H1 (cell line): ENCODE results near the gene SCN10A. TPM values are rescaled to one million over a fixed set of nuclear protein-coding genes. Genes with fewer than 3 reads are reported as not detected.

Experiments used
- CTCF ChIA-PET: fragments of 300-600 bp; sonication (Branson Sonifier 250); formaldehyde crosslinking; loops from one replicate; lab custom pipeline; 2021; ENCODE audit not compliant: partially characterized antibody; lab: Charles Lee
- POLR2A ChIA-PET: fragments of 300-600 bp; sonication (Branson Sonifier 250); formaldehyde crosslinking; loops from one replicate; lab custom pipeline; 2021; ENCODE audit warnings: inconsistent platforms; ENCODE audit not compliant: partially characterized antibody; lab: Charles Lee
- DNase-seq, 2 experiments: peaks; one replicate each; pipeline versions ENCODE4 v3.0.0 to v3.0.0-alpha.2; 2010 to 2022; ENCODE audit warnings: low spot score in 2 of 2, low read depth in 1 of 2, mixed read lengths in 1 of 2
- FAIRE-seq: peaks from 2 replicates; lab custom pipeline; 2011; peaks lifted over from hg19 to GRCh38; lab: Jason Lieb, UNC
- H2AFZ ChIP-seq: 2 replicates; pipeline ENCODE4 v1.8.1; 2012; ENCODE audit warnings: low read length, inconsistent platforms
- H2AK5ac ChIP-seq: 2 replicates; pipeline ENCODE4 v1.6.1; 2013; ENCODE audit warnings: low read depth, low read length
- H2BK120ac ChIP-seq: replicated peaks from 2 replicates; pipeline ENCODE3; 2013; ENCODE audit warnings: low read depth, low read length, inconsistent platforms
- H2BK12ac ChIP-seq: 2 replicates; pipeline ENCODE4 v1.6.1; 2013; ENCODE audit warnings: low read depth, low read length
- H2BK15ac ChIP-seq: 2 replicates; pipeline ENCODE4 v1.6.1; 2013; ENCODE audit warnings: low read length
- H2BK20ac ChIP-seq: 2 replicates; pipeline ENCODE4 v1.6.1; 2013; ENCODE audit warnings: low read length
- H2BK5ac ChIP-seq: 2 replicates; pipeline ENCODE4 v1.6.1; 2013; ENCODE audit warnings: low read depth, low read length
- H3K14ac ChIP-seq: 2 replicates; pipeline ENCODE4 v1.6.1; 2013; ENCODE audit warnings: inconsistent platforms; ENCODE audit not compliant: insufficient read length
- H3K18ac ChIP-seq: 2 replicates; pipeline ENCODE4 v1.6.1; 2013; ENCODE audit warnings: low read length; ENCODE audit errors: extremely low read depth
- H3K23ac ChIP-seq: 2 replicates; pipeline ENCODE4 v1.6.1; 2013; ENCODE audit warnings: inconsistent platforms; ENCODE audit not compliant: insufficient read length
- H3K23me2 ChIP-seq: 2 replicates; pipeline ENCODE4 v1.6.1; 2013; ENCODE audit warnings: low read depth, low read length
- H3K27ac ChIP-seq: 2 replicates; pipeline ENCODE4 v1.6.1; 2011; ENCODE audit warnings: low read depth, low read length, inconsistent platforms
- H3K27me3 ChIP-seq, 4 experiments: replicated peaks in 1 of 4; 1 replicate in 1 of 4; 2 replicates in 3 of 4; pipeline versions ENCODE4 v1.6.1 to v1.8.1; 2011 to 2013; ENCODE audit warnings: low read length in 3 of 4, mild to moderate bottlenecking in 3 of 4, inconsistent platforms in 2 of 4, mixed read lengths in 2 of 4, moderate library complexity in 1 of 4; ENCODE audit not compliant: control insufficient read depth in 3 of 4, insufficient read depth in 3 of 4; ENCODE audit errors: extremely low read depth in 1 of 4
- H3K36me3 ChIP-seq, 4 experiments: 2 replicates each; pipeline versions ENCODE4 v1.6.1 to v1.8.1; 2011 to 2013; ENCODE audit warnings: mild to moderate bottlenecking in 4 of 4, low read length in 3 of 4, moderate library complexity in 2 of 4, control low read depth in 1 of 4, inconsistent platforms in 1 of 4; ENCODE audit not compliant: insufficient read depth in 4 of 4, control insufficient read depth in 2 of 4
- H3K4ac ChIP-seq: replicated peaks from 2 replicates; pipeline ENCODE3; 2013; ENCODE audit warnings: low read length, low read depth, mixed read lengths, inconsistent platforms; ENCODE audit not compliant: insufficient read length
- H3K4me1 ChIP-seq, 4 experiments: replicated peaks in 1 of 4; 1 replicate in 1 of 4; 2 replicates in 3 of 4; pipeline versions ENCODE4 v1.6.1 to v1.8.1; 2011 to 2013; ENCODE audit warnings: low read length in 3 of 4, inconsistent platforms in 2 of 4, mixed read lengths in 1 of 4; ENCODE audit not compliant: insufficient read depth in 4 of 4, control insufficient read depth in 3 of 4
- H3K4me2 ChIP-seq, 2 experiments: 2 replicates each; pipeline versions ENCODE4 v1.6.1 to v1.8.1; 2011 to 2013; ENCODE audit warnings: low read depth in 2 of 2, low read length in 2 of 2, control low read depth in 1 of 2, inconsistent platforms in 1 of 2, mild to moderate bottlenecking in 1 of 2; ENCODE audit not compliant: insufficient read depth in 1 of 2
- H3K4me3 ChIP-seq, 4 experiments: fragments of 200-600, 300-600 bp in 1 of 4; sonication (generic), shearing (Covaris generic), sonication (Bioruptor Twin) in 1 of 4; 2 replicates each; pipeline versions ENCODE4 v1.5.1 to v1.8.1; 2011 to 2016; ENCODE audit warnings: low read length in 4 of 4, low read depth in 3 of 4, control low read depth in 2 of 4, inconsistent platforms in 2 of 4, mild to moderate bottlenecking in 2 of 4, mixed read lengths in 1 of 4, moderate library complexity in 1 of 4; ENCODE audit not compliant: insufficient read depth in 2 of 4; ENCODE audit errors: extremely low read depth in 1 of 4
- H3K56ac ChIP-seq: replicated peaks from 2 replicates; pipeline ENCODE3; 2013; ENCODE audit warnings: low read depth, mild to moderate bottlenecking, mixed read lengths, low read length, inconsistent platforms; ENCODE audit not compliant: insufficient read length
- H3K79me1 ChIP-seq: 2 replicates; pipeline ENCODE4 v1.6.1; 2013; ENCODE audit warnings: low read depth, low read length, control low read depth
- H3K79me2 ChIP-seq, 2 experiments: 2 replicates each; pipeline versions ENCODE4 v1.6.1 to v1.8.1; 2012 to 2013; ENCODE audit warnings: low read length in 2 of 2, mild to moderate bottlenecking in 2 of 2, inconsistent platforms in 1 of 2; ENCODE audit not compliant: insufficient read depth in 2 of 2, control insufficient read depth in 1 of 2
- H3K9ac ChIP-seq, 4 experiments: replicated peaks in 1 of 4; 1 replicate in 1 of 4; 2 replicates in 3 of 4; pipeline versions ENCODE4 v1.6.1 to v1.8.1; 2011 to 2013; ENCODE audit warnings: low read depth in 3 of 4, low read length in 3 of 4, control low read depth in 2 of 4, mild to moderate bottlenecking in 2 of 4, moderate library complexity in 2 of 4, inconsistent platforms in 1 of 4; ENCODE audit errors: extremely low read depth in 1 of 4
- H3K9me3 ChIP-seq, 2 experiments: 2 replicates each; pipeline versions ENCODE4 v1.6.1 to v1.8.1; 2012 to 2013; ENCODE audit warnings: mild to moderate bottlenecking in 2 of 2, moderate library complexity in 2 of 2, control low read depth in 1 of 2, inconsistent platforms in 1 of 2, low read depth in 1 of 2, low read length in 1 of 2, mixed read lengths in 1 of 2; ENCODE audit not compliant: insufficient read depth in 2 of 2
- H4K20me1 ChIP-seq, 2 experiments: replicated peaks in 1 of 2; 2 replicates each; pipeline versions ENCODE3 to v1.8.1; 2011 to 2013; ENCODE audit warnings: inconsistent platforms in 2 of 2, low read length in 2 of 2, mild to moderate bottlenecking in 1 of 2; ENCODE audit not compliant: insufficient read depth in 2 of 2, control insufficient read depth in 1 of 2
- H4K5ac ChIP-seq: 2 replicates; pipeline ENCODE4 v1.6.1; 2013; ENCODE audit warnings: low read length, low read depth, mixed read lengths, inconsistent platforms; ENCODE audit not compliant: insufficient read length
- H4K8ac ChIP-seq: 2 replicates; pipeline ENCODE4 v1.8.0; 2013; ENCODE audit warnings: mild to moderate bottlenecking, moderate library complexity, low read length, inconsistent platforms; ENCODE audit not compliant: insufficient read depth; ENCODE audit errors: extremely low read depth
- H4K91ac ChIP-seq: replicated peaks from 2 replicates; pipeline ENCODE3; 2013; ENCODE audit warnings: low read length, mixed read lengths, inconsistent platforms; ENCODE audit not compliant: insufficient read length
- BRCA1 ChIP-seq: IDR thresholded peaks from 2 replicates; pipeline ENCODE4 v1.6.1; 2012; ENCODE audit warnings: low read depth, low read length, improper control_type of control experiment
- CHD2 ChIP-seq: IDR thresholded peaks from 2 replicates; pipeline ENCODE4 v1.6.1; 2012; ENCODE audit warnings: low read length, improper control_type of control experiment
- EZH2 ChIP-seq: fragments of 200-600 bp; sonication (generic); IDR thresholded peaks from 2 replicates; pipeline ENCODE4 v1.7.1; 2012; ENCODE audit warnings: low read depth, mild to moderate bottlenecking, moderate library complexity, low read length, inconsistent platforms; ENCODE audit not compliant: severe bottlenecking
- SIN3A ChIP-seq, 2 experiments: IDR thresholded peaks in 1 of 2; conservative IDR thresholded peaks in 1 of 2; 2 replicates each; pipeline ENCODE4 v1.6.1; 2011 to 2012; ENCODE audit warnings: low read length in 2 of 2, improper control_type of control experiment in 1 of 2, low read depth in 1 of 2, mild to moderate bottlenecking in 1 of 2
- SRF ChIP-seq: IDR thresholded peaks from 2 replicates; pipeline ENCODE4 v1.6.1; 2011; ENCODE audit warnings: mild to moderate bottlenecking, low read depth, low read length, moderate library complexity
- SUZ12 ChIP-seq: fragments of 200-600 bp; sonication (generic); IDR thresholded peaks from 2 replicates; pipeline ENCODE4 v1.6.1; 2012; ENCODE audit warnings: mild to moderate bottlenecking, inconsistent platforms, low read length, moderate library complexity, mixed read lengths
- TAF1 ChIP-seq: IDR thresholded peaks from 2 replicates; pipeline ENCODE4 v1.6.1; 2011; ENCODE audit warnings: mild to moderate bottlenecking, low read depth, low read length
- ZNF274 ChIP-seq: IDR thresholded peaks from 2 replicates; pipeline ENCODE4 v1.7.0; 2012; ENCODE audit warnings: low read length, borderline replicate concordance; ENCODE audit errors: extremely low read depth
- WGBS, 2 experiments: shearing (Covaris generic) in 1 of 2; methylation state at CpG; one replicate each; pipeline versions ENCODE4 v1.1.6 to v1.1.7; 2013 to 2015; ENCODE audit warnings: low lambda C conversion rate in 2 of 2, mixed read lengths in 2 of 2, inconsistent platforms in 1 of 2, low coverage in 1 of 2, missing lambda C conversion rate in 1 of 2; ENCODE audit not compliant: insufficient replicate concordance in 2 of 2, insufficient coverage in 1 of 2, insufficient read length in 1 of 2; ENCODE audit errors: extremely low coverage in 1 of 2, missing lambda C conversion rate in 1 of 2; 5-methylcytosine and 5-hydroxymethylcytosine counted together
- polyA plus RNA-seq, 7 experiments: library from polyadenylated mRNA; depleted of rRNA in 3 of 7; stranded (reverse) in 5 of 7; unstranded in 2 of 7; fragments of >200 nt in 5 of 7; fragments of 200-250 nt in 2 of 7; gene quantifications; 1 replicate in 5 of 7; 2 replicates in 1 of 7; 4 replicates in 1 of 7; pipeline versions ENCODE4 v1.2.1 to v1.2.3, GENCODE V29; 2011 to 2013; ENCODE audit warnings: missing spikeins in 2 of 7, mixed read lengths in 2 of 7
- total RNA-seq: library from RNA; stranded (reverse); fragmentation: NEBNext Ultra II Directional; extraction: Animal tissue kit (Norgen Biotek cat#: 25700); gene quantifications from 2 replicates; pipeline ENCODE4 v1.2.1, GENCODE V29; 2021
- TF ChIP-seq, protein P1 (sequence below): IDR thresholded peaks from 2 replicates; pipeline ENCODE4 v1.6.1; 2012; ENCODE audit warnings: inconsistent platforms
- TF ChIP-seq, protein P2 (sequence below): IDR thresholded peaks from 2 replicates; pipeline ENCODE4 v1.6.1; 2011; ENCODE audit warnings: low read depth, mild to moderate bottlenecking, low read length; ENCODE audit not compliant: insufficient read depth

Gene SCN10A
- total and polyA plus RNA-seq, 2 of the 8 experiments (the other 6 are each of a cell fraction or from before 2014, with no cell fraction given), result not detected

DNA sequence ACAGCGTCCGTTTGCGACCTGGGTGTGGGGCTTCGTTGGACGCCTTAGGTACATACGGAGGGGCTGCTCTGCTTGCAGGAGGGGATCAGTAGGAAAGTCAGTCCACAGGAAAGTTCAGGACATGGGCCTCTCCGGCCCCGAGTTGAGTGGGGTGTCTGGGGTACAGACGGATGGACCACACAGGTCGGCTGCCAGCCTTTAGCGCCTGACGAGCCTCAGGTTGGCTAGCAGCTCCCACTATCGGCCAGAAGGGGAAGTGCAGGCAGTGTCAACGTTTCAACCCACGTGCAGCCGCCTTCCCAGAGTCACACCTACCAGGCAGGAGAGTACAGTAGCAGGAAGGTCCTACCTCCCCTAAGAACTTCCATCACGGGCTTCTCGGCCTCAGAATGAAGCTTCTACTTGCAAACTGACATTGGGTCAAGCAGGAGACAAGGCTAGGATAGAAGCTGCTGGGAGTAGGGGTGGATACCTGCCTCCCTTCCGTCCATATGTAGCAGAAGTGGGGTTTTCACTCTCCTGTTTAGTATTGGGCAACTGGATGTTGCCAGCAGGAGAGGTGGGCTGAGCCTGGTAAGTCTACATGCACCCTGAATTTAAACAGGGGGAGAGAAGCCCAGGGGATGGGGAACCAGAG lies 164.7 kb downstream of the SCN10A start:
- H3K23ac ChIP-seq, result no peak overlapping the region
- peak overlapping the region in 2 of 4 experiments; percentile 24 to 59; a peak in 5 of 8 replicates for H3K4me3 ChIP-seq
- H2AFZ ChIP-seq, result peak overlapping the region; percentile 83; the same call in 1 of the 2 replicates
- TF ChIP-seq SUZ12 (no peak), CHD2 (no peak), EZH2 (no peak), SIN3A (conservative IDR thresholded peaks at IDR 0.05 in 1 of 2, IDR thresholded peaks at IDR 0.05 in 1 of 2; ENCODE audit: low read depth in 1 of 2, low read length in 2 of 2) (peak; percentile 83 to 84; a peak in 3 of 4 replicates), ZNF274 (no peak), BRCA1 (no peak), TAF1 (no peak), SRF (no peak)
- TF ChIP-seq, protein P1, sequence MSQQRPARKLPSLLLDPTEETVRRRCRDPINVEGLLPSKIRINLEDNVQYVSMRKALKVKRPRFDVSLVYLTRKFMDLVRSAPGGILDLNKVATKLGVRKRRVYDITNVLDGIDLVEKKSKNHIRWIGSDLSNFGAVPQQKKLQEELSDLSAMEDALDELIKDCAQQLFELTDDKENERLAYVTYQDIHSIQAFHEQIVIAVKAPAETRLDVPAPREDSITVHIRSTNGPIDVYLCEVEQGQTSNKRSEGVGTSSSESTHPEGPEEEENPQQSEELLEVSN, result peak; percentile 98
- TF ChIP-seq, protein P2, sequence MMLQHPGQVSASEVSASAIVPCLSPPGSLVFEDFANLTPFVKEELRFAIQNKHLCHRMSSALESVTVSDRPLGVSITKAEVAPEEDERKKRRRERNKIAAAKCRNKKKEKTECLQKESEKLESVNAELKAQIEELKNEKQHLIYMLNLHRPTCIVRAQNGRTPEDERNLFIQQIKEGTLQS, result 0 out of 2 replicates have a peak, but pooled peaks have one; percentile 47

More for the DNA sequence above, 164.7 kb downstream of the SCN10A start:
- H4K8ac ChIP-seq, result peak overlapping the region; percentile 9; the same call in 1 of the 2 replicates
- H2BK12ac ChIP-seq, result 0 out of 2 replicates have a peak overlapping the region, but pooled peaks have one; percentile 2
- H4K20me1 ChIP-seq, result peaks cover 0 to 19% of the 10 kb centered on the region in 2 experiments
- no peaks in the 10 kb centered on the region for H3K79me1 ChIP-seq
- peak overlapping the region; percentile 90 to 93 for H3K4me2 ChIP-seq
- no peak overlapping the region for H3K56ac ChIP-seq
- POLR2A ChIA-PET, result interaction anchor here (1.0 to 1.2 kb wide), 3 partner anchors 10 to 155 kb away, joined by 3 to 4 read pairs (median 3); partner anchors contain the start of gene EXOG
- WGBS, 2 experiments, result 10% methylated on average over 17 of the region's 19 CpGs; no CpG with 5 or more reads in 1 of the 2 experiments
- no peak overlapping the region for H3K14ac ChIP-seq
- no peak overlapping the region for H2BK20ac ChIP-seq
- no peak overlapping the region for H2BK5ac ChIP-seq
- no peak overlapping the region for H2AK5ac ChIP-seq
- no peak overlapping the region for H3K18ac ChIP-seq
- H3K9ac ChIP-seq, result no peak overlapping the region
- H2BK120ac ChIP-seq, result no peak overlapping the region
- no peak overlapping the region for H4K5ac ChIP-seq
- H3K79me2 ChIP-seq, result no peaks in the 10 kb centered on the region; a peak in 1 of 4 replicates
- CTCF ChIA-PET, result interaction anchor here (0.6 to 14.0 kb wide), 38 partner anchors 9 to 1538 kb away, joined by 3 to 506 read pairs (median 4); partner anchors contain the start of genes EXOG, SCN5A and XYLB
- no peak overlapping the region for H3K4ac ChIP-seq
- no peaks in the 10 kb centered on the region for H3K9me3 ChIP-seq
- DNase-seq (peak in 1 of 2 experiments; percentile 90), FAIRE-seq (peak; percentile 81)
- H3K23me2 ChIP-seq, result peaks cover 14% of the 10 kb centered on the region; the same call in 1 of the 2 replicates
- peaks cover 0 to 47% (median 28%) of the 10 kb centered on the region in 4 experiments; a peak in 6 of 7 replicates for H3K27me3 ChIP-seq
- H3K36me3 ChIP-seq, result no peaks in the 10 kb centered on the region
- H4K91ac ChIP-seq, result no peak overlapping the region
- H3K27ac ChIP-seq, result no peak overlapping the region
- no peak overlapping the region for H2BK15ac ChIP-seq
- peaks cover 0 to 15% (median 6%) of the 10 kb centered on the region in 4 experiments; a peak in 5 of 7 replicates for H3K4me1 ChIP-seq
